Mesendoderm (in vitro differentiated cells): ENCODE measurements around the gene TCERG1.
"Not testable (repeated sequence)": the region's sequence is repeated elsewhere in the genome, so short reads cannot be mapped to it uniquely, and the experiment has no call there.

Experiments
- DNase-seq: peaks from one replicate; pipeline ENCODE4 v3.0.0; 2013
- H2AK5ac ChIP-seq: 2 replicates; pipeline ENCODE4 v1.6.1; 2013; ENCODE audit warnings: low read length, inconsistent platforms
- H2BK120ac ChIP-seq: 2 replicates; pipeline ENCODE4 v1.6.1; 2013; ENCODE audit warnings: low read depth, mild to moderate bottlenecking, low read length, moderate library complexity, mixed read lengths
- H2BK15ac ChIP-seq: replicated peaks from 2 replicates; pipeline ENCODE4 v1.6.1; 2013; ENCODE audit warnings: low read depth, mild to moderate bottlenecking, moderate library complexity
- H2BK5ac ChIP-seq: 2 replicates; pipeline ENCODE4 v1.6.1; 2013; ENCODE audit warnings: low read length, inconsistent platforms
- H3K18ac ChIP-seq: 2 replicates; pipeline ENCODE4 v1.6.1; 2013; ENCODE audit warnings: mild to moderate bottlenecking, low read length, mixed read lengths
- H3K23ac ChIP-seq: one replicate; pipeline ENCODE4 v1.6.1; 2013; ENCODE audit warnings: low read length
- H3K27ac ChIP-seq: 2 replicates; pipeline ENCODE4 v1.5.1; 2013; ENCODE audit warnings: low read depth, mild to moderate bottlenecking, inconsistent platforms, low read length, moderate library complexity
- H3K27me3 ChIP-seq: 2 replicates; pipeline ENCODE4 v1.6.1; 2013; ENCODE audit warnings: low read length, control low read depth, mild to moderate bottlenecking, inconsistent platforms; ENCODE audit not compliant: insufficient read depth, poor library complexity
- H3K36me3 ChIP-seq: 2 replicates; pipeline ENCODE4 v1.6.1; 2013; ENCODE audit warnings: low read length, inconsistent platforms; ENCODE audit not compliant: control insufficient read depth, insufficient read depth
- H3K4ac ChIP-seq: one replicate; pipeline ENCODE4 v1.6.1; 2013; ENCODE audit warnings: low read depth, mild to moderate bottlenecking, low read length, moderate library complexity
- H3K4me1 ChIP-seq: 2 replicates; pipeline ENCODE4 v1.6.1; 2013; ENCODE audit warnings: low read depth, low read length, inconsistent platforms; ENCODE audit not compliant: control insufficient read depth
- H3K4me2 ChIP-seq: 2 replicates; pipeline ENCODE4 v1.6.1; 2013; ENCODE audit warnings: low read length
- H3K4me3 ChIP-seq: 2 replicates; pipeline ENCODE4 v1.5.1; 2013; ENCODE audit warnings: mild to moderate bottlenecking, low read length
- H3K56ac ChIP-seq: one replicate; pipeline ENCODE4 v1.6.1; 2013; ENCODE audit warnings: low read length
- H3K79me1 ChIP-seq: 2 replicates; pipeline ENCODE4 v1.6.1; 2013; ENCODE audit warnings: low read length, inconsistent platforms
- H3K79me2 ChIP-seq: 2 replicates; pipeline ENCODE4 v1.6.1; 2013; ENCODE audit warnings: mild to moderate bottlenecking, low read length; ENCODE audit not compliant: control insufficient read depth, insufficient read depth
- H3K9ac ChIP-seq: 2 replicates; pipeline ENCODE4 v1.6.1; 2013; ENCODE audit warnings: low read length, inconsistent platforms
- H4K5ac ChIP-seq: one replicate; pipeline ENCODE4 v1.6.1; 2013; ENCODE audit warnings: low read length
- H4K8ac ChIP-seq: one replicate; pipeline ENCODE4 v1.6.1; 2013; ENCODE audit warnings: low read depth, mild to moderate bottlenecking, control low read depth, low read length, moderate library complexity
- WGBS: extraction: QIAGEN DNeasy Blood & Tissue Kit; methylation state at CpG from one replicate; pipeline ENCODE4 v1.1.7; 2013; ENCODE audit warnings: low lambda C conversion rate, missing lambda C conversion rate; ENCODE audit not compliant: insufficient coverage; ENCODE audit errors: extremely low coverage; 5-methylcytosine and 5-hydroxymethylcytosine counted together

TCERG1 gene

DNA sequence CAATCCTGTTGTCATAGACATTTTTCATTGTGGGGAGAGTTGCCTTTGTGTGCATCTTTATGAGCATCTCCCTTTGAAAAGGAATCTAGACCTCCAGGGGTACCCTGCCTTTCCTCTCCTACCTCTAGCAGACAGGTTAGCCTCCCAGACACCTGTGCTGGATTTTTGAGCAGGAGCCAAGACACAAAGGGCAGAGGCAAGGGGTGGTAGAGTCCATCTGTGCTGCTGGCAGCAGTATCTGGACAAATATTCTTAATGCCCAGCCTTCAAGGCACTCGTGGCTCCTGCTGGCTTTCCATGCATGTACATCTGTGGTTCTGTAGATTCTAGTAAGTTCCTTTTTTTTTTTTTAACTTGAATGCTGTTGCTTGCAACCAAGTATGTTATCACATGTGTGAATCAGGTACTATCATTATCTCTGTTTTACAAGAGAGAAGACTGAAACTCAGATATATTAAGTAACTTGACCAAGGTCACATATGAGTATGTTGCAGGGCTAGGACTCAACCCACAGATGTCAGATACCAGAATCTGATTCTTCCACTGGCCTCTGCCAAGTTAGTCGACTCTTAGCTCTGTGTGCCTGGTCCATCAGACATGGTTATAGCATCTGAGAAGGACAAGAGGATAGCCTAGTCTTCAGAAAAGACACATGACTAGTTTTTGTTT lies 101.8 kb downstream of the TCERG1 start:
- H2BK120ac ChIP-seq, result no peak overlapping the region
- no peak overlapping the region for H3K9ac ChIP-seq
- H3K4ac ChIP-seq, result no peak overlapping the region
- H3K23ac ChIP-seq, result no peak overlapping the region
- no peak overlapping the region for H2AK5ac ChIP-seq
- no peak overlapping the region for H3K4me3 ChIP-seq
- H3K56ac ChIP-seq, result no peak overlapping the region
- H3K36me3 ChIP-seq, result no peaks in the 10 kb centered on the region
- no CpG with 5 or more reads among the region's 2 CpGs for WGBS
- no peak overlapping the region for H2BK15ac ChIP-seq
- no peaks in the 10 kb centered on the region for H3K79me2 ChIP-seq
- H3K18ac ChIP-seq, result no peak overlapping the region
- no peak overlapping the region for H3K4me2 ChIP-seq
- no peak overlapping the region for H3K27ac ChIP-seq
- no peak for DNase-seq
- H3K79me1 ChIP-seq, result no peaks in the 10 kb centered on the region
- H4K8ac ChIP-seq, result no peak overlapping the region
- H3K27me3 ChIP-seq, result no peaks in the 10 kb centered on the region
- no peaks in the 10 kb centered on the region for H3K4me1 ChIP-seq
- no peak overlapping the region for H4K5ac ChIP-seq
- no peak overlapping the region for H2BK5ac ChIP-seq

DNA sequence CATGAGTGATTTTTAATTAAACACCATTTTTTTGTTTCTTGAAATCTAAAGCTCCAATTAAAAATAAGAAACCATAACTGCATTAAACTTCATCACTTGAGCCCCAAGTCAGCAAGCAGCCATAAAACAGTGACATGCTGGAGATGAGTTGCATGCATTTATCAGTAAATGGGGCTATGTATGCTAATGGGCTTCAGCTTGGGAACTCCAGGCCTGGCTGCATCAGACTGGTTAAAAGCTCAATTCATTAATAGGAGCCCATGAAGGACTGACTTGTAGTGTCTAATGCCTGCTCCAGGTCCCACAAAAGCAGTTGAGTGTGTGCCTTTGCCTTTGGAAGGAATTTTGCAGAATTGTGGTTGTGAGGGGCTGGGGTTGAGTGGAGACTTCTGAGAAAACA lies 102.5 kb downstream of the TCERG1 start:
- H4K8ac ChIP-seq, result no peak overlapping the region
- no peaks in the 10 kb centered on the region for H3K79me1 ChIP-seq
- DNase-seq, result no peak
- no peaks in the 10 kb centered on the region for H3K36me3 ChIP-seq
- no peaks in the 10 kb centered on the region for H3K79me2 ChIP-seq
- no peak overlapping the region for H3K23ac ChIP-seq
- no peaks in the 10 kb centered on the region for H3K4me1 ChIP-seq
- H3K9ac ChIP-seq, result no peak overlapping the region
- H3K27ac ChIP-seq, result no peak overlapping the region
- H2BK120ac ChIP-seq, result no peak overlapping the region
- H3K18ac ChIP-seq, result no peak overlapping the region
- H3K4ac ChIP-seq, result no peak overlapping the region
- no peak overlapping the region for H2AK5ac ChIP-seq
- H3K56ac ChIP-seq, result no peak overlapping the region
- no peak overlapping the region for H4K5ac ChIP-seq
- no peak overlapping the region for H3K4me2 ChIP-seq
- H2BK5ac ChIP-seq, result no peak overlapping the region
- H3K4me3 ChIP-seq, result no peak overlapping the region
- no peak overlapping the region for H2BK15ac ChIP-seq
- no peaks in the 10 kb centered on the region for H3K27me3 ChIP-seq

DNA sequence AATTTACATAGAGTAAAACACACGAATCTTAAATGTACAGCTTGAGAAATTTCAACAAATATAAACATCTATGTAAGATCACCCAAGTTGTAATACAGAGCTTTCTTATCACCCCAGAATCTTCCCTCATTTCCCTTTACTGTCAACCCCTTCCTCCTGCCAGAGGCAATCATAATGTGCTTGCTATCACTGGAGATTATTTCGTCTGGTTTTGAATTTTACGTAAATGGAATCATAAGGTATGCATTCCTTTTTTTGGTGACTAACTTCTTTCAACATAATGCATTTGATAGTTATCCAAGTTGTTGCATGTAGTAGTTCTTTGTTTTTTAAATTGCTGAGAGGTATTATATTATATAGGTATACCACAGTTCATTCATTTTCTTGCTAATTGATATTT lies 106.3 kb downstream of the TCERG1 start:
- Histone ChIP-seq H3K23ac (no peak overlapping the region), H2BK120ac (no peak overlapping the region), H3K36me3 (no peaks in the 10 kb centered on the region), H3K56ac (no peak overlapping the region), H2BK5ac (no peak overlapping the region), H3K9ac (no peak overlapping the region), H3K27ac (no peak overlapping the region), H3K79me1 (no peaks in the 10 kb centered on the region), H4K5ac (no peak overlapping the region), H2BK15ac (no peak overlapping the region), H3K4me1 (no peaks in the 10 kb centered on the region), H3K4me3 (no peak overlapping the region), H3K79me2 (no peaks in the 10 kb centered on the region), H3K18ac (no peak overlapping the region), H3K4ac (no peak overlapping the region), H3K27me3 (no peaks in the 10 kb centered on the region), H2AK5ac (no peak overlapping the region), H4K8ac (no peak overlapping the region), H3K4me2 (no peak overlapping the region)
- DNase-seq, result no peak
- no CpG with 5 or more reads among the region's 3 CpGs for WGBS

DNA sequence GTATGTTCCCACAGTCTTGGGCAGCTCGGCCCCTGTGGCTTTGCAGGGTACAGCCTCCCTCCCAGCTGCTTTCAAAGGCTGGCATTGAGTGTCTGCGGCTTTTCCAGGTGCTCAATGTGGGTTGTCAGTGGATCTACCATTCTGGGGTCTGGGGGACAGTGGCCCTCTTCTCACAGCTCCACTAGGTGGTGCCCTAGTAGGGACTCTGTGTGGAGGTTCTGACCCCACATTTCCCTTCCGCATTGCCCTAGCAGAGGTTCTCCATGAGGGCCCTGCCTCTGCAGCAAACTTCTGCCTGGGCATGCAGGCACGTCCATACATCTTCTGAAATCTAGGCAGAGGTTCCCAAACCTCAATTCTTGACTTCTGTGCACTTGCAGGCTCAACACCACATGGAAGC lies 109.8 kb downstream of the TCERG1 start:
- not testable (repeated sequence) for H3K36me3 ChIP-seq, H3K79me1 ChIP-seq, H3K79me2 ChIP-seq, H4K8ac ChIP-seq, DNase-seq, H3K4me2 ChIP-seq, H4K5ac ChIP-seq, H3K18ac ChIP-seq, H2BK120ac ChIP-seq, H3K27ac ChIP-seq, H3K4ac ChIP-seq, H3K4me3 ChIP-seq, H2BK5ac ChIP-seq, H3K4me1 ChIP-seq, H3K9ac ChIP-seq, H2BK15ac ChIP-seq, H3K56ac ChIP-seq, H2AK5ac ChIP-seq, H3K23ac ChIP-seq, H3K27me3 ChIP-seq
- no CpG with 5 or more reads among the region's 4 CpGs for WGBS

DNA sequence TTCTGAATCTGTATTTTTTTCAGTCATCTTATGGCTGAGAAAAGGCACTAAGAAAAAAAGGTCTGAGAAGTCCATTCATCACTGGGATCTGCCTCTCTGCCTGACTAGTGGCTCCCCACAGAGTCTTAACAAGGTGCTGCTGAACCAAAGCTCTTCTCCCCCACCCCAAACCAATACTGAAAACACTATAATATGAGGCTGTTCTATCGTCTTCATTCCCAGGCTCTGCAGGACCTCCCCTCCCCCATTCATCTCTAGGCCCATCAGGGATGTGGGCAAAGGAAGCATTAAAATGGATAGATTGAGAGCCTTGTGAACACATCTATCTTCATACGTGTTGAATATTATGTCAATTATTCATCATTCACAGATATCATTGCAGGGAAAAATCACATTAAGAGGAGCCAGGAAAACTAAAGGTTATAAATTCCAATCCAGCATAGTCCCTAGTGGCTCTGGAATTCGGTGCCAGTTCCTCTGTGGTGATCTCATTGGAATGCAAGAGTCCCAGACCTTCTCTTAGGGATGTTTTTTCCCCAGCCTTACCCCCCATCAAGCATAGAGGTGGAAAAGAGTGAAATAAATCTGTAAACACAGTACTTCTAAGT lies 113.2 kb downstream of the TCERG1 start:
- H4K5ac ChIP-seq, result no peak overlapping the region
- peaks cover 2% of the 10 kb centered on the region for H3K4me1 ChIP-seq
- no CpG with 5 or more reads among the region's 3 CpGs for WGBS
- H3K56ac ChIP-seq, result no peak overlapping the region
- H3K79me1 ChIP-seq, result no peaks in the 10 kb centered on the region
- no peak overlapping the region for H2AK5ac ChIP-seq
- H3K18ac ChIP-seq, result no peak overlapping the region
- no peak overlapping the region for H3K27ac ChIP-seq
- H3K36me3 ChIP-seq, result no peaks in the 10 kb centered on the region
- no peak overlapping the region for H3K9ac ChIP-seq
- H3K23ac ChIP-seq, result no peak overlapping the region
- H3K4ac ChIP-seq, result no peak overlapping the region
- no peaks in the 10 kb centered on the region for H3K79me2 ChIP-seq
- no peak overlapping the region for H2BK120ac ChIP-seq
- no peak overlapping the region for H2BK5ac ChIP-seq
- H3K4me3 ChIP-seq, result no peak overlapping the region
- H4K8ac ChIP-seq, result no peak overlapping the region
- H3K4me2 ChIP-seq, result no peak overlapping the region
- H3K27me3 ChIP-seq, result no peaks in the 10 kb centered on the region
- DNase-seq, result peak; percentile 93
- no peak overlapping the region for H2BK15ac ChIP-seq
